SKM-1 treated with dmso at 0.1 percent for 144 hours (cell line): Measurements from ENCODE around the gene VPS54.

Source experiments
- DNase-seq: peaks from one replicate; lab custom pipeline; 2025; ENCODE audit not compliant: unreplicated experiment; lab: John Stamatoyannopoulos, UW

The VPS54 gene

GRCh38 chr2:63846487-63846886 lies 172.7 kb downstream of the VPS54 start:
- DNase-seq, result no peak

GRCh38 chr2:63845866-63846265 lies 173.4 kb downstream of the VPS54 start:
- DNase-seq, result no peak

GRCh38 chr2:63844616-63845015 lies 174.6 kb downstream of the VPS54 start:
- no peak for DNase-seq

DNA sequence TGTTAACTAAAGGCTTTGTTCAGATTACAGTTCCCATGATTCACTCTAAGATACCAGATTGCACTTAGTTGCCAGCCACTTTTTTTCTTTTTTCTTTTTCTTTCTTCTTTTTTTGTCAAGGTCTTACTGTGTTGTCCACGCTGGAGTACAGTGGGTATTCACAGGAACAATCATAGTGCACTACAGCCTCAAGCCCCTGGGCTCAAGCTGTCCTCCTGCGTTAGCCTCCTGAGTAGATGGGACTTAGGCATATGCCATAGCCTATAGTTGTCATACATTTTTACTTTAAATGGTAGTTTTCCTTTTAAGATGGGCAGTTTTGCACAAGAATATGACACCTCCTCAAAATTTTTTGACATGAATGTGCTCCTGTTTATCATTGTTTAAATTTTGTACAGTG lies 175.4 kb downstream of the VPS54 start:
- DNase-seq, result no peak

DNA sequence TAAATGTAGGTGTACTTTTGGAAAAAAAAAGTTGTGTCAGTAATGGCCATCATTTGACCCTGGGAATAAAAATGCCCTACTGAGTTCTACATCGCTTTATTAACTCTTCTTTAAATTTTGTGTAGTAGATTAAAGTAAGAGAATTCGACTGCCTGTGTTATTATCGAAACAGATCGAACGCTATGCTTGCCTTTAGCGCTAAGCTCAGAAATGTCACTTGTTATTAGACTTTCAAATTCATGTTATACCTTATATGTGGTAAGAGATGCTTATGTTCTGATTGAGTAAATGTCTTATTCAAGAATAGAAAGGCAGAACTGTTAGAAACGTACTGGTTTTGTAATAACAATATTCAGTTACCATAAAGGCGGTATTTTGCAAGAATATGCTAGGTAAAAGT lies 176.1 kb downstream of the VPS54 start:
- DNase-seq, result no peak

- DNase-seq, result peak; percentile 28
Observed at GRCh38 chr2:63842149-63843061, 176.8 kb downstream of the VPS54 start.
